ENCODE data around the gene TACR1. TPM values are rescaled to one million over a fixed set of nuclear protein-coding genes. Genes with fewer than 3 reads are reported as not detected.

TACR1 gene
- total and polyA plus RNA-seq, 2 of the 4 experiments (the other 2 are of a cell fraction), result under 0.01 to 0.09 TPM

DNA sequence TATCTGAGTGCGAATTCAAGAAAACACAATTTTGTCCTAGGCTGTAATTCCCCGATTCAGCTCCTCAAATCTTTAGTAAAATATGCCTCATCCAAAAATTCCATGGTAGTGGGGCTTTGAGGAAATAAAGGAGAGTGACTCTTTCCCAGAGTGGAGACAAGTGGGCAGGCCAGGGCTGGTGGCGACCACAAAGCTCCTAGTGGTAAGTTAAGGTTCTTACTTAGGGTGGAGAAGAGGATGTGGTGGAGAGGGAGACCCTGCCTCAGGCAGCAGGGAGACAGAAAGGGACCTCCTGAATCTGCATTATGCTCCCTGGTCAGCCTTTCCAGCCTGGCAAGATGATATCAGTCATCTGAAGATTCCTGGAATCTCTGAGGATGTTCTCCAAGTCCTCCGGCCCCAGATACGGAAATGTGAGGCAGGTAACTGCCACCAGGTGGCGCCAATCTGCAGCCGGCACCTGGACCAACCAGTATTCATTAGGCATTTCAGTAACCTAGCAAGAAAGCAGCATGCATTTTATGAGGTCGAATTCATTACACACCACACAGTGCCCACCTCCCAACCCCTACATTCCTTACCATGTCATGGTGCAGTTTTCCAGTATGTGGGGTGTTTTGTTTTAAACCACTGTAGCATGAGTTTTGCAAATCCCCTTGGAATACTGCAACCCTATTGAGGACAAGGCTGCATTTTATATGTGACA, 134.5 kb downstream of the TACR1 start:
- Histone ChIP-seq H2BK15ac (ENCODE audit: low read depth, low read length) (peak overlapping the region; percentile 20; the same call in 1 of the 3 replicates), H3K4me3 (ENCODE audit: insufficient read depth, low read depth, low read length) (no peak overlapping the region; the same call in 1 of the 2 replicates), H3K23ac (ENCODE audit: low read depth, low read length) (no peak overlapping the region), H4K91ac (ENCODE audit: insufficient read depth, low read depth, low read length) (peak overlapping the region; percentile 14; the same call in 1 of the 2 replicates), H3K9me1 (ENCODE audit: insufficient read depth, low read length) (no peaks in the 10 kb centered on the region; the same call in 1 of the 2 replicates), H2BK20ac (ENCODE audit: low read depth, low read length) (peak overlapping the region; percentile 28; the same call in 1 of the 2 replicates), H3K14ac (replicated peaks; ENCODE audit: low read depth, low read length) (0 out of 2 replicates have a peak overlapping the region, but pooled peaks have one; percentile 16), H3K9me3 (ENCODE audit: control insufficient read depth, insufficient read depth, low read length) (no peaks in the 10 kb centered on the region), H3K4ac (ENCODE audit: low read depth, low read length) (peak overlapping the region; percentile 29), H2BK120ac (ENCODE audit: low read depth, low read length) (peak overlapping the region; percentile 45), H3K4me2 (ENCODE audit: low read depth, low read length) (peak overlapping the region; percentile 76), H3K18ac (ENCODE audit: low read depth, low read length) (peak overlapping the region; percentile 7; the same call in 1 of the 2 replicates), H3K27ac (ENCODE audit: insufficient read depth, low read length) (no peak overlapping the region; the same call in 1 of the 2 replicates), H3K56ac (ENCODE audit: extremely low read depth, insufficient read depth, low read length) (peak overlapping the region; percentile 19; the same call in 1 of the 2 replicates), H2AK9ac (replicated peaks; ENCODE audit: low read depth, low read length, poor library complexity) (no peak overlapping the region), H3K36me3 (ENCODE audit: control insufficient read depth, insufficient read depth, low read length) (no peaks in the 10 kb centered on the region), H4K20me1 (ENCODE audit: insufficient read depth, low read length) (no peaks in the 10 kb centered on the region), H4K8ac (ENCODE audit: low read depth in 2 of 2, low read length in 2 of 2) (no peak overlapping the region), H3K9ac (ENCODE audit: low read depth, low read length) (no peak overlapping the region), H2AFZ (replicated peaks; ENCODE audit: low read length, poor library complexity) (peak overlapping the region; percentile 62), H3K4me1 (ENCODE audit: control insufficient read depth, insufficient read depth, low read length) (peaks cover 4% of the 10 kb centered on the region; the same call in 1 of the 2 replicates), H2AK5ac (ENCODE audit: low read depth, low read length) (no peak overlapping the region), H4K5ac (ENCODE audit: low read depth, low read length) (no peak overlapping the region), H2BK5ac (ENCODE audit: low read depth, low read length, poor library complexity, severe bottlenecking) (peak overlapping the region; percentile 56), H3K27me3 (ENCODE audit: control insufficient read depth, insufficient read depth, low read length) (no peaks in the 10 kb centered on the region), H3K79me1 (ENCODE audit: low read depth in 1 of 2, low read length in 2 of 2) (no peaks in the 10 kb centered on the region)
- no TSS peak for BruUV-seq (replicated peaks)
- DNase-seq (peak; percentile 58), ATAC-seq (ENCODE audit: low read depth) (peak; percentile 74)
- WGBS, 2 experiments (ENCODE audit: extremely low coverage in 2 of 2, insufficient read length in 1 of 2), result no CpG with 5 or more reads among the region's 8 CpGs
- TF ChIP-seq MAZ (IDR thresholded peaks at IDR 0.05; ENCODE audit: borderline replicate concordance, low read depth, low read length) (no peak), POLR2A (IDR thresholded peaks at IDR 0.05; ENCODE audit: low read depth, low read length) (no peak), SMC3 (IDR thresholded peaks at IDR 0.05; ENCODE audit: low read depth, low read length) (peak; percentile 69), RFX5 (IDR thresholded peaks at IDR 0.05; ENCODE audit: low read depth, low read length) (no peak), RAD21 (IDR thresholded peaks at IDR 0.05; ENCODE audit: low read length) (peak; percentile 66), BHLHE40 (IDR thresholded peaks at IDR 0.05; ENCODE audit: low read depth, low read length) (no peak), RCOR1 (IDR thresholded peaks at IDR 0.05; ENCODE audit: insufficient replicate concordance, low read length) (no peak), CEBPB (IDR thresholded peaks at IDR 0.05; ENCODE audit: low read depth, low read length) (peak; percentile 22; the same call in 1 of the 2 replicates), MAFK (IDR thresholded peaks at IDR 0.05; ENCODE audit: low read depth, low read length) (no peak), NFE2L2 (IDR thresholded peaks at IDR 0.05; ENCODE audit: low read depth, low read length) (no peak)
- TF ChIP-seq, protein P1, sequence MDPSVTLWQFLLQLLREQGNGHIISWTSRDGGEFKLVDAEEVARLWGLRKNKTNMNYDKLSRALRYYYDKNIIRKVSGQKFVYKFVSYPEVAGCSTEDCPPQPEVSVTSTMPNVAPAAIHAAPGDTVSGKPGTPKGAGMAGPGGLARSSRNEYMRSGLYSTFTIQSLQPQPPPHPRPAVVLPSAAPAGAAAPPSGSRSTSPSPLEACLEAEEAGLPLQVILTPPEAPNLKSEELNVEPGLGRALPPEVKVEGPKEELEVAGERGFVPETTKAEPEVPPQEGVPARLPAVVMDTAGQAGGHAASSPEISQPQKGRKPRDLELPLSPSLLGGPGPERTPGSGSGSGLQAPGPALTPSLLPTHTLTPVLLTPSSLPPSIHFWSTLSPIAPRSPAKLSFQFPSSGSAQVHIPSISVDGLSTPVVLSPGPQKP (IDR thresholded peaks at IDR 0.05; ENCODE audit: borderline replicate concordance, low read depth, low read length), result no peak
- TF ChIP-seq, protein P2, sequence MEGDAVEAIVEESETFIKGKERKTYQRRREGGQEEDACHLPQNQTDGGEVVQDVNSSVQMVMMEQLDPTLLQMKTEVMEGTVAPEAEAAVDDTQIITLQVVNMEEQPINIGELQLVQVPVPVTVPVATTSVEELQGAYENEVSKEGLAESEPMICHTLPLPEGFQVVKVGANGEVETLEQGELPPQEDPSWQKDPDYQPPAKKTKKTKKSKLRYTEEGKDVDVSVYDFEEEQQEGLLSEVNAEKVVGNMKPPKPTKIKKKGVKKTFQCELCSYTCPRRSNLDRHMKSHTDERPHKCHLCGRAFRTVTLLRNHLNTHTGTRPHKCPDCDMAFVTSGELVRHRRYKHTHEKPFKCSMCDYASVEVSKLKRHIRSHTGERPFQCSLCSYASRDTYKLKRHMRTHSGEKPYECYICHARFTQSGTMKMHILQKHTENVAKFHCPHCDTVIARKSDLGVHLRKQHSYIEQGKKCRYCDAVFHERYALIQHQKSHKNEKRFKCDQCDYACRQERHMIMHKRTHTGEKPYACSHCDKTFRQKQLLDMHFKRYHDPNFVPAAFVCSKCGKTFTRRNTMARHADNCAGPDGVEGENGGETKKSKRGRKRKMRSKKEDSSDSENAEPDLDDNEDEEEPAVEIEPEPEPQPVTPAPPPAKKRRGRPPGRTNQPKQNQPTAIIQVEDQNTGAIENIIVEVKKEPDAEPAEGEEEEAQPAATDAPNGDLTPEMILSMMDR (conservative IDR thresholded peaks at IDR 0.05; ENCODE audit: low read depth, low read length), result peak; percentile 82
- dilution Hi-C loops (cut with HindIII; ENCODE audit: low sequenced_read_pairs, unreplicated experiment) (no loop called here), in situ Hi-C loops (cut with MboI; ENCODE audit: low sequenced_read_pairs) (no loop called here), intact Hi-C loops (cut with micrococcal nuclease) (loop anchor here (1.0 to 10.0 kb wide), 5 partner anchors 134 to 370 kb away; partner anchors contain the start of gene TACR1)
- ChIA-PET POLR2A (ENCODE audit: unreplicated experiment) (no interaction called here), CTCF (interaction anchor here (0.6 to 1.5 kb wide), 11 partner anchors 9 to 403 kb away, joined by 3 to 9 read pairs (median 3); partner anchors contain the start of gene TACR1)
